HS-27A (cell line): ENCODE results near the gene TBX18.

Experiments used
- DNase-seq: peaks from one replicate; pipeline ENCODE4 v3.0.0-alpha.2; 2012; ENCODE audit warnings: low read depth, missing footprints

TBX18 gene

DNA sequence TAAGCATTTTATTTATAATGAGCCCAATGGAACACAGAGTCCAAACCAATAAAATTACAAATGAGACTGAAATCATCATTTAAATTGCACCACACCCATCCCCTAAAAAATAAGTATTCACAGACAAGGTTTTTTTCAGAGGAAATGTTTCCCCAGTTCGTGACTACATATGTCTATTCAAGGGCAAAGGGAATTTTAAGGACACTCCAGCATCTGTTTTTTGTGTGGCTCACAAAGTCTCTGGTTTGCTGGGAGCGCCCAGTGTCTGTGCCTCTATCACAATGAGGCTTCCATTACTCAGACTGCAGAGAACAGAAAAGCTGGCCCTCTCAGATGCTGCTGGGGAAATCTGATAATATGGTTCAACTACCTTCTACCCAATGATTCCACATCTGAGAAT, 16.0 kb downstream of the TBX18 start:
- DNase-seq: no peak

- DNase-seq: no peak
Measured at GRCh38 chr6:84743616-84744015, 20.8 kb downstream of the TBX18 start.

DNA sequence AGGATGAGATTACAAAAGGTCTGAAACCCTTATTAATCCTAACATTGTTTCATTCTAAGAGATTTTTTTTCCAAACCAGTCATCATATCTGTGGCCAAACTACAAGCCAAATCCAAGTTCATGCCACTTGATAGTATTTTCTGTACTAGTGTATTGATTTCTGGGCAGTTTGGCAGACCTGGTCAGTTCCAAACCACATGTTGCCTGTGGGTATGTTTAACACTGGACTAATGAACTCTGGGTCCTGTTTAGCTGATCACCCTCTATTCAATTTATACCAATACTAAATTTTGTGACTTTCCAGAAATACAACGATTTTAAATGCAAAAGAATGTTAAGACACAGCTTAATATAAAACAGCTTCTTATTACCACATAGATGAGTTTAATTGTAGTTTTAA, 24.0 kb downstream of the TBX18 start:
- DNase-seq: no peak

DNA sequence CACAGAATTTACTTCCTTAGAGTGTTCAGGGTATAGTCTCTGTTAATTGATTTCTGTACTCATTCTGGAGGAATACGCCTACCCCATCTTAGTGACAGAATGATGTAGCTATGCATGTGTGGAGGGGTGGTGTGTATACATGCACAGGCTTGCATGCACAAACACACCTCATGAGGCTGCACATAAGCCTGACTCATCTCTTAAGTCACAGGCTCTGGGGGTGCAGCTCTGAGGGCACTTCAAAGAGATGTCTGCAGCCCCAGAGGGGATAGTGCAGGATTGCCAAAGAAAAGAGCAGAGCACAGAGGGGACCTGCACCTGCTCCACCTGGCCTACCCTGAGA, 24.6 kb downstream of the TBX18 start:
- DNase-seq: no peak

DNA sequence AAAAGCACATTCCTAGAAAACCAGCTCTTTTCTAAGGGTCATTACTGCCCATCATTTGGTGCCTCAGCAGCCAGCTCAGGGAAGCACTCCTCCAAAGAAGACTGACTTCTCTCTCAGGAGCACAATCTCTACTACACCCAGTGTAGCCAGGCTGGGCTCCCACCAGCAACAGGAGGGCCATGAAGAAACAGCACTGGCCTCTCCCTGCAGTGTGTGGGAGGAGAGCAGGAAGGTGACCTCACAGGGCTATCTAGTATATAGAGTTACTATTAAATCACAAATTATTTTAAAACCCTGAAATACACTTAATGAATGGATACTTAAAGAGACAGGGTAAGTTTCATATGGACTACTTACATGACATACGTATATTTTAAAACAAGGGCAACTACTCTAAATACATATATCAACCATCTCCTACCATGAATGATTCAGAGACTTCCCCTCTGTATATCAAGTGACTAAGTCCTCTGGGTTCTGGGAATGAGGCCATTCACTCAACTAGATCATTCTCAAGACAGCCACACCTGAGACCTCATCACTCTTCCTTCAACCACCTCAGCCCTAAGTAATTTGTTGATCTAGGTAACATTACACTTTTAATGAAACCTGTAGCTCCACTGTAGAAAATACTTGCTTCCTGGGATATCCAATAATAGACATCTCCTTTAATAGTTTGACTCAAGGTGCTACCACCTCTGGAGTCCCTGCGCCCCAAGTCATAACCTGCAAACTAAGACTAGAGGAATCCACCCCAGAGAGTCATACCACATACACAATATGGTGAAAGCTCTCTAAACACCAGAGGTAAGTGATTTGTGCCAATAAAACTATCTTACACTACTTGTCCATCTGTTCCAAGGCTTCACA, 25.2 kb downstream of the TBX18 start:
- no peak for DNase-seq

- DNase-seq: no peak
Measured at GRCh38 chr6:84733889-84734288, 30.5 kb downstream of the TBX18 start.

GRCh38 chr6:84731901-84732300, 32.5 kb downstream of the TBX18 start:
- no peak for DNase-seq

DNA sequence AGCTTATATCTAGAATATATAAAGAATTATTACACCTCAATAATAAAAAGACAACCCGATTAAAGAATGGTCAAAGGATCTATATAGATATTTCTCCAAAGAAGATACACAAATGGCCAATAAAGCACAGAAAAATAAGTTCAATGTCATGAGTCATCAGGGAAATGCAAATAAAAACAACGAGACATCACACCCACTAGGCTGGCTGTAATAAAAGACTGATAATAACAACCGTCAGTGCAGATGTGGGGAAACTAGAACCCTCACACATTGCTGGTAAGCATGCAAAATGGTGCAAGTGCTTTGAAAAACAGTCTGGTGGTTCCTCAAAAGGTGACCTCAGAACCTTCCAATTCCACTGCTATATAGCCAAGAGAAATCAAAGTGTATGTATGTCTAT, 33.0 kb downstream of the TBX18 start:
- DNase-seq: no peak

GRCh38 chr6:84728602-84729001, 35.8 kb downstream of the TBX18 start:
- DNase-seq: peak; percentile 2

DNA sequence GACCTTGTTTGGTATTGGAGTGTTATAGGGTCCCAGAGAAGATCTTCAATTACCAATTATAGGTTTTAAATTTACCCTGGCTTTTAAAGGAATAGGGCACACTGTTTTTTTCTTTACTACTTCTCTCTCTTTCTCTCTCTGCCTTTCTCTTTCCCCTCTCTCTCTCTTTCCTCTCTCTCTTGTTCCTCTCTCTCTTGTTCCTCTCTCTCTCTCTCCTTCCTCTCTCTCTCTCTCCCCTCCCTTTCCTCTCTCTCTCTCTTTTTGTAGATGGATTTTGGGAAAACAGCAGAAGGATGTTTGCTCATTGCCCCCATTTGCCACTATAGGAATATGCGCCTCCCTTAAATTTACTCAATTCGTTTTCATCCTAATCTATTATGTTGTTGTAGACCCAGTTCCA, 45.2 kb downstream of the TBX18 start:
- DNase-seq: no peak

GRCh38 chr6:84718038-84718955, 46.1 kb downstream of the TBX18 start:
- DNase-seq: no peak

DNA sequence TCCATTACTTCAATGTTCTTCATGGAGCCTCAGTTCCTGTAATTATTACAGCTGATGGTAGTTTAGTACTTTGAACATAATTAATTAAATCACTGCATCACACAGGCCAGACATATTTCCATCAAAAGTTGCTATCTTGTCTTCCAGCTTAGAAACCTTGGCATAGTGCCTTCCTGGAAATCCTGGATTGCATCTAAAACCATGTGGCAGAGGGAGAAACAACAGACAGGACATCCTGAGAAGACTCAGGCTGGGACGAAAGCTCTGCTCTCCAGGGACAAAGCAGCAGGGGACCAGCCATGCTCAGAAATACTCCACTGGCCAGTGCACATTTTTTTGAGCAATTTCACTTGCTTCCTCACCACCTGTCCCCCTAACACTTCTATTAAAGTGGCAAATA, 55.3 kb downstream of the TBX18 start:
- no peak for DNase-seq

DNA sequence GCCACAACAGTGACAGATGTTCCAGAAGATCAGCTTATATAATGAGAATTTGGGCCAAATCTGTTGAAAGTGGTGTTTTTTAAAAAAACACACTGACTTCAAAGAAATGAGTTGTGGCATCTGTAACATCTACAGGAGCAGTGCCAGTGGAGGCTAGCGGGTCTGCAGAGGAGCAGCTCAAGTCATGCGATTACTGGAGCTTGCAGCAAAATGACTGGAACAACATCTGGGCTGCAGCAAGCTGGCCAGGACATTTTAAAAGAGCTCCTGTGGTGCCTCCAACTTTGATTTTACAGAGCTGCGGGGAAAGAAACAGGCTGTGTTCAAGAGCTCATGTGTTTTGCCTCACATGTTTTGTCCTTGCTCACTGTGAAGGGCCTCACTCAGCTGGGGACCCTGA, 57.2 kb downstream of the TBX18 start:
- no peak for DNase-seq

GRCh38 chr6:84696166-84696565, 68.2 kb downstream of the TBX18 start:
- DNase-seq: no peak

DNA sequence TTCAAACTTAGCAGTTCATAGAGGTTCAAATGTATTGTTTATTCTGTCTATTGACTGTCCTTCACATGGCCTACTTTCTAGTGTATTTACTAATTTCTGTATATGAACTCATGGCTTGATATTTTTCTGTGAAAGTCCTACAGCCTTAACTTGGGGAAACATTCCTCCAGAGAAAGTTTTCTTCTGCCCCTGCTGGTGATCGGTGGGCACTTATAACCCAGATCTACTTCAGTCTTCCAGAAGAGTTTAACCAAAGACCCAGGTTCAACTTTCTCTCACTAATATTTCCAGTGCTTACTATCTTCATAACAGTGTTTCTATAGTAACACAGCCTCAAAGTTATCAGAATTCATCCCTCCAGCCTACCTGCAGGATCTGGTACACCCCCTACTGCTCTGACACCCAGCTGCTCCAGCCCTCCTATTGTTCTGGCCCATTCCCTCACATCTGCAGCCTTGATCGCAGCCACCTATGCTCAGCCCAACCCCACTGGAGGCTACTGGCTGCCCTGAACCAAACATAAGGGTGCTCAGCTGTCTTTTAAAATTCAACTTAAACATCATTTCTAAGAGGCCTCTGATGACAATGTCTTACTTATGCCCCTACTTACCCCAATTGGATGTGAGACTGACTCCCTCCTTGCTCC, 72.3 kb downstream of the TBX18 start:
- DNase-seq: no peak

DNA sequence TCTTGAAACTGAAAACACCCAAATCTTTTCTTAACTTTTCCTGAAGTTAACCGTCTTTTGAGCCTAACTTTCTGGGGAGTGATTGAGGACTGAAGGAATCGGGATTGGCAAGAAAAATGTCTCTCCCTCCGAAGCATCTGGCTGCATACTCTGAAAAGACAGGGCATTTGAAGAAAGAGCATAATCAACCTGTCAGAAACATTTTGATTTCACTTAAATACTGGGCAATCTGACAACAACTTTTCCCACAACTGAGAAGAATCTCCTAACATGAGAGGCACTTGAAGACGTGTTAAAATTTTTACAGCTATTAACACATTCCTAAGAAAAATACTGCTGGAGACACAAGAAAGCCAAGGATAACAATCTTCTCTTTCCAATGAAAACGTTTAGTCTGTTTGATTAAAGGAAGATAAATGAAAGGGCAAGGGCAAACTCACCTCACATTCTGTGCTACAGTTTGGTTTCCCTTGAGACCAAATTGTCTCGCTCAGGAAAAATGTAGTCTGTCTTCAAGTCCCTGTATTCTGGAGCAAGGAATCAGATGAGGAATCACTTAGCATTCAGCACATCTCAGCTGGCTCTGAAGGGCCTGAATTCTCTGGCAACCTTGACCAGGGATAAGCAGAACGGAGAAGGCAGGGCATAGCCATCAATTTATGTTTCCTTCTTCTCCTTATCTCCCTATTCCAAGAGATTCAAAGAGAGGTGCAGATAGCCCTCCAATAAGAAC, 76.1 kb downstream of the TBX18 start:
- no peak for DNase-seq

GRCh38 chr6:84687431-84687830, 77.0 kb downstream of the TBX18 start:
- DNase-seq: no peak

DNA sequence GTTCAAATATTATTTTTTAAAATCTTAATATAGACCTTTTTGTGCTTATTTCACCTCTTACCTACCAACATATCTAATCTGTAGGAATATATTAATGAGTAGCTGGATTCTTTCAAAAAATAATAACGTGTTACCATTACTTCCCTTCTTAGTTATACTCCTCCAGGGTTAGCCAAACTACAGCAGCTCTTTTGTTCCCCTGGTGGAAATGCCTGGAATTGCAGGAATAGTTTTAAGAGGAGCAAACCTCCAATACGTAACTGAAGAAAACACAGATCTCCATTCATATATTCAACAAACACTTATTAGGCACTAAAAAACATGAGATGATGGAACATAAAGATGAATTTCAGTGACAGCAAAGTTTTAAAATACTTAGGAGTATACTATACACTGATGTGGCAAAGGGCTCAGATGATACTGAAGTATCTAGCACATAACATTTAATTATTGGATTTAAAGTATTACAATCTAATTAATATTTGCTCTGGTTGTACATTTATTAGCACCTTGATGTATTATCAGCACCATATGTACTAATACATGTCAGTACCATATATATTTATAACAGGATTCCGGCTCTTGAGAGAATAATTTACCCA, 78.3 kb downstream of the TBX18 start:
- DNase-seq: peak; percentile 11

DNA sequence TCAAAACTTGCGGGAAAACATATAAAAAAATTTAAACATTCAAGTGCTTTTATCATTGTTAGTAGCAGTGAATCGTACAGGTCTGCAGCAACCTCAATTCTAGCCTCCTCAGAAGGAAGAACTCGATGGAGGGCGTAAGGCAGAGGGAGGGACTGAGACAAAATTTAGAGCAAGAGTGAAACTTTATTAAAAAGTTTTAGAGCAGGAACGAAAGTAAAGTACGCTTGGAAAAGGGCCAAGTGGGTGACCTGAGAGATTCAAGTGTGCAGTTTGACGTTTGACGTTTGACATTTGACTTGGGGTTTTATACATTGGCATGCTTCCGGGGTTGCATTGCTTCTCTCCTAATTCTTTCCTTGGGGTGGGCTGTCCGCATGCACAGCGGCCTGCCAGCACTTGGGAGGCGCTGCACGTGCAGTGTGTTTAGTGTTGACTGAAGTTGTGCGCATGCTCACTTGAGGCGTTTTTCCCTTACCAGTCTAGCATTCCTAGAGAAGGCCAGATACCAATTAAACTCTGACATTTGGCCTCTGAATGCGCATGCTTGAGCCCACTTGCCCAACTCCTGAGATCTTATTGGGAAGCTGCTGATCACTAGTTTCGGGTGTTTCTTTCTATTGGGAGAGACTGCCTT, 82.6 kb downstream of the TBX18 start:
- no peak for DNase-seq

GRCh38 chr6:84675651-84676050, 88.7 kb downstream of the TBX18 start:
- no peak for DNase-seq

DNA sequence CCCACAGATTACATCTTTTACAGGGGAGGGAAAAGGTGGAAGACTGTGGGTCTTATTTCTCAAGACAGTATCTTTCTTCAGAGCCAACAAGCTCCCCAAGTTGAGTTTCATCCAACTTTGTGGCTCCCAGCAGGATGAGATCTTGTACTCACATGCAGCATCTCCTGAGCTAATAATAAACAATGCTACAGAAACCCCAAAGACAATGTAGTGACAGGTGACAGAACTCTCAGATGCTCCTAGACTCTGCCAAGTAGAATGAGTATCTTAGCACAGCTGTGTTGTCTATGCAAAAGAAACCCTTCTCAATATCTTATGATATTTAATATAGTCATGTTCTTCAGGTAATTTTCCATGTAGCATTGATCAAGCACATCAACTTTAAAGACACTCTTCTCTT, 90.0 kb downstream of the TBX18 start:
- no peak for DNase-seq
